GM12872 (cell line): Measurements from ENCODE around the gene XRCC5.

Experiments
- TF ChIP-seq, protein P1 (sequence below): IDR thresholded peaks from 3 replicates; pipeline ENCODE4 v1.5.1; 2011; ENCODE audit warnings: low read depth, mild to moderate bottlenecking, low read length, moderate library complexity; ENCODE audit not compliant: insufficient read depth

Gene XRCC5

GRCh38 chr2:216114382-216114713, 5.2 kb downstream of the XRCC5 start:
- TF ChIP-seq, protein P1, sequence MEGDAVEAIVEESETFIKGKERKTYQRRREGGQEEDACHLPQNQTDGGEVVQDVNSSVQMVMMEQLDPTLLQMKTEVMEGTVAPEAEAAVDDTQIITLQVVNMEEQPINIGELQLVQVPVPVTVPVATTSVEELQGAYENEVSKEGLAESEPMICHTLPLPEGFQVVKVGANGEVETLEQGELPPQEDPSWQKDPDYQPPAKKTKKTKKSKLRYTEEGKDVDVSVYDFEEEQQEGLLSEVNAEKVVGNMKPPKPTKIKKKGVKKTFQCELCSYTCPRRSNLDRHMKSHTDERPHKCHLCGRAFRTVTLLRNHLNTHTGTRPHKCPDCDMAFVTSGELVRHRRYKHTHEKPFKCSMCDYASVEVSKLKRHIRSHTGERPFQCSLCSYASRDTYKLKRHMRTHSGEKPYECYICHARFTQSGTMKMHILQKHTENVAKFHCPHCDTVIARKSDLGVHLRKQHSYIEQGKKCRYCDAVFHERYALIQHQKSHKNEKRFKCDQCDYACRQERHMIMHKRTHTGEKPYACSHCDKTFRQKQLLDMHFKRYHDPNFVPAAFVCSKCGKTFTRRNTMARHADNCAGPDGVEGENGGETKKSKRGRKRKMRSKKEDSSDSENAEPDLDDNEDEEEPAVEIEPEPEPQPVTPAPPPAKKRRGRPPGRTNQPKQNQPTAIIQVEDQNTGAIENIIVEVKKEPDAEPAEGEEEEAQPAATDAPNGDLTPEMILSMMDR = no peak

- TF ChIP-seq, protein P1 = peak; percentile 88
Measured at GRCh38 chr2:216114714-216115531, 5.8 kb downstream of the XRCC5 start.

- TF ChIP-seq, protein P1 = no peak
Measured at GRCh38 chr2:216116418-216116817, 7.3 kb downstream of the XRCC5 start.

DNA sequence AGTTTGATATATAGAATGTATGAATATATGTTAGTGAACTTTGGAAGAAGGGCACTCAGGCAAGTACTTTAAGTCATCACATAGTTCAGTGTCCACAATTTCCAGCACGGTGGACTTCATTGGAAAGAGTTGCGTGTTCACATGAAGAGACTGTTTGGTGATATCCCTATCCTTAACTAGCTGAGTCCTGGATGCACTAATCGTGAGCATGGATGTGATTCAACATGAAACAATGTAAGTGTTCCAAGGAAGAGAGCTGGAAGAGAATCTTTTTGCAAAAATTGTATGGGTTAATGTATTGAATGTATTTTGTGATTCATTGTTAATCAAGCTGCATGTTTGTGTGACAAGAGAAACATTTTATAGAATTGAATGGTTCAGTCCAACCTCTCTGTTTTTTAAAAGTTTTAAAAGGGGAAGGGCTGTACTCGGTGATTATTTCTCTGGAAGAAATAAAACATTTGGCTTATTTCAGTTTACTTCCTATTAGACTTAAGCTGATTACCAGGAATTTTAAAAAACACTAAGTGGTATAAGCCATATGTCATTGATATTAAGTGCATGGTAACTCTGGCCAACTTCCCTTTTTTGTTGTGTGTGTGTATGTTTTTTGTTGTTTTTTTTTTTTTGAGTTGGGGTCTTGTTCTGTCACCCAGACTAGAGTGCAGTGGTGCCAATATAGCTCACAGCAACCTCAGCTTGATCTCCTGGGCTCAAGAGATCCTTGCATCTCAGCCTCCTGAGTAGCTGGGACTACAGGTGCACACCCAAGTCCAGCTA, 8.6 kb downstream of the XRCC5 start:
- TF ChIP-seq, protein P1 = no peak

GRCh38 chr2:216118474-216118873, 9.3 kb downstream of the XRCC5 start:
- TF ChIP-seq, protein P1 = no peak

DNA sequence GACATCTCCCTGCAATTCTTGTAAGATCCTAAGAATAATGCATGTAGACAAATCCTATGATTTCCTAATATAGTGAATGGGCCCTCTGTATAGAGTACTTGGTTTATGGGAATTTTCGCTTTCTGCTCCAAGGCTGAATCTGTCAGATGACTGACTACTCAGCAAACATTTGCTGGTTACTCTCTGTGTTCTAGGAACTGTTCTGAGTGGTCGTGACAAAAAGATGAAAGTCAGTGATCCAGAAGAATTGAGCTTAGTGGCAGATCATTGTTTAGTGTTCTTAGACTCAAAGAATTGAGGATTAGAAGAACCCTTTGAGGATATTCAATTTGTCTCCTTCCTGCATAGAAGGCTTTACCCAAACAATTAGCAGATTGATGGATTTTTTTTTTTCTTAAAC, 10.0 kb downstream of the XRCC5 start:
- TF ChIP-seq, protein P1 = no peak

DNA sequence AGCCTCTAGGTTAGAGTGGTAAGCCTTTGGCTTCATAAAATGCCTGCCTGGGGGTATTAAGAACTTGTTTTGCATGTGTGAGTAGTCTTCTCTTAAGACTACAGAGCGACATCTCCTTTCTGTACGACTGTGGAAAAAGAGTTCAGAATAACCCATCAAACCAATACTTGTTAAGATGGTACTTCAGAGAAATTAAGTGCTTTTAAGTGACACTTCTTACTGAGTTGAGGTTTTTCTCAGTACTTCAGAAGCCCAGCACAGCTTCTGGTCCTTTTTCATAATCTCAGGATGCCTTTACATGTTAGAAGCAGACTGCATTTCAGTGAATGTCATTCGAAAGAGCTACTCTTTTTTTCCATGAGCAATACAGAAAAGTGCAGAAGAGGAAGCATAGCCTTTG, 10.8 kb downstream of the XRCC5 start:
- TF ChIP-seq, protein P1 = no peak
